ENCODE data around the gene OR2C3. TPM values are rescaled to one million over a fixed set of nuclear protein-coding genes. Genes with fewer than 3 reads are reported as not detected.
A peak's percentile ranks its signal among the peaks of the same experiment; 100 is the strongest.
"Not testable (repeated sequence)": the region's sequence is repeated elsewhere in the genome, so short reads cannot be mapped to it uniquely, and the experiment has no call there.

OR2C3 gene
- total RNA-seq, result under 0.01 TPM in 1 of 2 replicates, not detected in the other

DNA sequence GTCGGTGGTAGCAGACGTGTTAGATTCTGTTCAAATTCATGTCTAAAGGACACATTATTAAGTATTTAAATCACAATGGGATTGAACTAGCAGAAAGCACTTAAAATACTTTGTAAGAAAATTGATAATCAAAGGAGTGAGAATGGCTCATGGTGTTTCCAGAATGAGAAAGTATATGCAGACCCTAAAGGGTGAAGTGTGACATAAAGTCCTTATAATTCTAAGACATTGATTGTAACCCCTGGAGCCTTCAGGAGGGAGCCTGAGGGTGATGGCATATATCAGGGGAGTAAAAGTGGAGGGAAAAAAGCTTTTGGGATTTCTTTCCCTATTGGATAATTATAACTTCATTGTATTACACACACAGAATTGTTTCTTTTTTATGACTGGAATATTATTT is at the start of gene OR2C3:
OR2C3 (minus strand) TSS at position 101 of the 400 bp plus-strand sequence. CDS start 3,929 bp downstream, outside the sequence.
- no peak for DNase-seq (ENCODE audit: low read depth)

DNA sequence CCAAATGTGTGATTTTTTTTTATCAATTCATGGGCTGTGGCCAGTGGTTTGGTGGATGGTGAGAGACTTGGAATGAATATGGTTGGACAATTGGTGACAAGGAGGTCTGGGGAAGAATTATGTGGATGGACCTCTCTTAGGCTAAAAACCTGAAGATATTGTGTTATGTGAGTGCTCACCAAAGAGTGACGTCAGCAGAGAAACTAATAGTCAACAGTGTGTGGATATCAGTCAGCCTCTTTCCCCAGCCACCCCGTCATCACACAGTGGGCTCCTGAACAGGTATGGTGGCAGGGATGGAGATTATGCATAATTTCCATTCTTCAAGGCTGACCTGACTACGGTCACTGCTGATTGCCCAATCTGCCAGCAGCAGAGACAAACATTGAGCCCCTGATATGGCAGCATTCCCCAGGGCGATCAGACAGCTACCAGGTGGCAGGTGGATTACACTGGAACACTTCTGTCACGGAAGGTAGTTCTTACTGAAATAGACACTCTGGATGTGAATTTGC is 42.8 kb upstream of the OR2C3 start:
- DNase-seq (ENCODE audit: low read depth), result no peak

DNA sequence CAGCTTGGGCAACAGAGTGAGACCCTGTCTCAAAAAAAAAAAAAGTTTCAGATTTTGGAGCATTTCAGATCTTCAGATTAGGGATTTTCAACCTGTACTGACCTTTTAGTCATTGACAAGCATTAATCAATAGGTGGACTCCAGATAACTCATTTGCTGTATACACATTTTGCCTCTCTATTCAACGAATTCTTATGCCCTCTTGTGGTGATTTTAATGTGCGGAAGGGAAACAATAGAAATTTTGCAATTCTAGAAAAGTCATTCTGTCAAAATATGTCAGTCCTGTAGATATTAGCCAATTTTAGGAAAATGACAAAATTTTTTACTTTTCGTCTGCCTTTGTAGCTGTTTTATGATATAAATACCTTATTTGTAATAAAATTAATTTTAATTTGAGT is 40.3 kb upstream of the OR2C3 start:
- DNase-seq (ENCODE audit: low read depth), result no peak

GRCh38 chr1:247574664-247575063 is 38.4 kb upstream of the OR2C3 start:
- DNase-seq (ENCODE audit: low read depth), result no peak

DNA sequence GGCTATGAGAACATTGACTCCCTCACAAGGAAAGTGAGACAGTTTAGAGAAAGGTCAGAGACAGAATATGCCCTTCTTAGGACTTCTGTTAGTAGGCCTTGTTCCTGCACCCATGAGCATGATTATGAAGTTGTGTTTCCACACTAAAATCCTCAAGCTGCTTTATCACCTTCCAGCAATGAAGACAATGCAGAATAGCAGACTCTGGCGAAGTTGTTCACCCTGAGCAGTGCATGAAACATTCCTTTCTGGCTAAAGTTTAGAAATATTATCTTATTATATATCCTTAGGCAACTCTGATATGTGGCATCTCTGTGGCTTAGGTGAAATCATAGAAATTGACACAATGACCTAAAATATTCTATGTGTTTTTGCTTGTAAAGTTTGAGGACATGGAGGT is 38.0 kb upstream of the OR2C3 start:
- DNase-seq (ENCODE audit: low read depth), result no peak

DNA sequence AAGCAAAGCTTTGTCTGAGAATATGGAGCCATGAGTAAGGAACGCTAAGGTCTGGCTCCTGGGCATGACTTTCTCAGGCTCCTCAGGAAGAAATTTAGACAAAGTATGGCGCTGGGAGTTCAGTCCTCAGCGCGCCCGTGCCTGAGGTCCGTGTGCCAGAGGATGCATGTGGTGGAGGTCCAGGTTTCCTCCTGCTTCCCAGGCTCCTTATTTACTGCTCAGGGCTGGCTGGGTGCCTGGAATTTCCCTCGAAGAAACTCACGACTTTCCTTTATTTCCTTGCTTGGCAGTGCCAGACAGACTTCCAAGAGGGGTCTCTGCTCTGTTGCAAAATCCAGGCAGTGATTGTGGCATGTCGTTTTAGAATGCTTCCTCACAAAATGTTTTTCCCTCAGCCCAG is 26.0 kb upstream of the OR2C3 start:
- no peak for DNase-seq (ENCODE audit: low read depth)

GRCh38 chr1:247561711-247562110 is 25.5 kb upstream of the OR2C3 start:
- DNase-seq (ENCODE audit: low read depth), result no peak

DNA sequence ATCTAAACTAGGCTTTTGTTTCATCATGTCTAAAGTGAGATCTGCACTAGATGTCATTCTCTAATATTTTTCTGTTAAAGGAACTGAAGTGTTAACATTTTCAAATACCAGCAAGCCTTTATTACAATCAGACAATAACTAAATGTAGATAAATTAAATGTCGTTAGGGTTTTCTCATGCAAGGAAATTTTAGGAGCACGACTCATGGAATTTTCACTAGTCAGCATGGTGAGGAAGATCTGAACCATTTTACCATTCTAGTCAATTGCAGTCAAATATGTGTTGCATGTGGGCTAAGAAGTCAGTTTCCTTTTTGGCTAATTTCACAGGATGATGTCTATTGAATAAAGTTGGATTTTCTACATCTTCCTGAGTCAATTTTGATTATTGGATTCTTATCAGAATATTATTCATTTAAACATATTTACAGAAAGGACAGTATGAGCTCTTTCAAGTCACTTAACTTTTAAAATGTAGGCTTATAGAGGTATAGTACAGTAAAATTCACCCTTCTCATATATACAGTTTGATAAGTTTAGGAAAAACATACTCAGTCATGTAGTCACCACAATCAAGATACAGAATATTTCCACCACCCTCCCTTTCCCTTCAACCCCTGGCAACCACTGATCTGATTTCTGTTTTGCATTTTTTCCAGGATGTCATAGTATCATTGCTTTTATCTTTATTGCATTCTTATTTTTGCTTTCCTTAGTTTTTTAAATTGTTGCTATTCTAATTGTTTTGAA is 21.9 kb upstream of the OR2C3 start:
- no peak for DNase-seq (ENCODE audit: low read depth)

DNA sequence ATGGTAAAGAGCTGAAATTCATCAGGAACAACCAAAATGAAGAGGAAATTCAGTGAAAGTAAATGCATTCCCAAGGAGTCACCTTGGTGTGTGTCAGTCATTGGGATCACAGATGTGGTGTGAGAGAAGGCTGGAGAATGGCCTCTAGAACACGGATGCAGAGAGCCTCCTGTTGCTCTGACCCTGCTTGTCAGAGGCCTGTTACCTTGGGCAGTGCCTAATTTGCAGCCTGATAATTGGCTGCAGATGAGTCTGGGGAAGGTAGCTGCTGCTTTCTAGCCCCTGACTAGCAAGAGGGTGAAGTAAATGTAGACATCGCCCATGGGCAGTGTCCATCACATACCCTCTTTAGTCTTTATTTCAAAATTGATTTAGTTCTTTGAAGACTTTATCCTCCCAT is 16.0 kb upstream of the OR2C3 start:
- no peak for DNase-seq (ENCODE audit: low read depth)

GRCh38 chr1:247551721-247552120 is 15.5 kb upstream of the OR2C3 start:
- DNase-seq (ENCODE audit: low read depth), result no peak

GRCh38 chr1:247548769-247549182 is 12.5 kb upstream of the OR2C3 start, which contains the start of gene GCSAML:
GCSAML (plus strand) TSS chr1:247549134; CDS start chr1:247549192, 58 bp downstream.
- DNase-seq (ENCODE audit: low read depth), result no peak

DNA sequence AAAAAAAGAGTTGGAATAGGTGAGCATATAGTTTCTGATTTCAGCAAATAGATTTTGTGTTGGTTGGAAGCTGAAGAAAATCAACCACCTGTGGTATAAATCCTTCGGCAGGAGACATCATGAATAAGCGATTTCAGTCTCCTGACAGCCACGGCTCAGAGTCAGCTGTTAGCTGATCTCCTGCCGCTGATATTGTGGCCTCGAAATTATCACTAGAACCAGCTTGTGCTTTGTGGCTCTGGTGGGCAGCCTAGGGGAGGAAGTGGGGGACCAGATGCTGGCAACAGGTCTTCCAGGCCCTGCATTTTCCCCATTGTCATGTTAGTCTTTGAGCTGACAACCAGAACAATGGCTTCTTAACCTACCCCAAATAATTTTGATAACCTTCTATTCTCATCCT is 11.9 kb upstream of the OR2C3 start:
- DNase-seq (ENCODE audit: low read depth), result no peak

DNA sequence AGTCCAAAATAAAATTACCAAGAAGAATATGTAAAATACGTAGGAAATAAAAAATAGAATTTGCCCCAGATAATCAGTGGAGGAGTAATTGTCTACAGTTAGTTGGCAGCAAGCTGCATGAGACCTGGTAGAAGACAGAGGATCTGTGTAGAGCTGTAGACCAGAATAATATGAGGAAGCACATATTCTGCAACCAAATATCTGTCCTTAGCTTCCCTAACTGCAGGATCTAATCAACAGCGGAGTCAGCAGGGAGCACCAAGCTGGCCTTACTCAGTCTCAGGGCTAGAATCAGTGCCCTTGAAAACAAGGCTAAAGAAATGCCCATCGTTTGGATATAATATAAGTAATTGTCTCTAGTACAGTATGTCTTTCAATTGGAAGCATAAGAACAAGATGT is 6.6 kb upstream of the OR2C3 start:
- no peak for DNase-seq (ENCODE audit: low read depth)

GRCh38 chr1:247540581-247540980 is 4.3 kb upstream of the OR2C3 start:
- no peak for DNase-seq (ENCODE audit: low read depth)

GRCh38 chr1:247539215-247539614 is 3.0 kb upstream of the OR2C3 start:
- no peak for DNase-seq (ENCODE audit: low read depth)

DNA sequence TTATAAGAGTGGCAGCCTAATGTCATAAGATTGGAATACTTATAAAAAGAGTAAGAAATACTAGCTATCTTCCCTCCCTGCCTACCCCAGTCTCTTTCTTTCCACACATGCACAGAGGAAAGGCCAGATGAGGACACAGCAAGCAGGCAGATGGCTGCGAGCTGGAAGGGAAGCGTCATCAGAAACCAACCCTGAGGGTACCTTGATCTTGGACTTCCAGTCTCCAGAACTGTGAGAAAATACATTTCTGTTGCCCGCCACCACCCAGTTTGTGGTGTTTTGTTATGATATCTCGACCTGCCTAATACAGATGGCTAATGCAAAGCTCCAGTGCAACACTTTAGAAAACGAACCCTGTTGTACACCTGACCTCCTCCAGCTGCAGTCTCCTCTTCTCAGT is 2.3 kb upstream of the OR2C3 start:
- DNase-seq (ENCODE audit: low read depth), result no peak

GRCh38 chr1:247535402-247535801 is 838 bp downstream of the OR2C3 start:
- no peak for DNase-seq (ENCODE audit: low read depth)

GRCh38 chr1:247531937-247532336 is 4.3 kb downstream of the OR2C3 start:
- no peak for DNase-seq (ENCODE audit: low read depth)

- DNase-seq (ENCODE audit: low read depth), result no peak
Observed at GRCh38 chr1:247530785-247531184, 5.5 kb downstream of the OR2C3 start.

DNA sequence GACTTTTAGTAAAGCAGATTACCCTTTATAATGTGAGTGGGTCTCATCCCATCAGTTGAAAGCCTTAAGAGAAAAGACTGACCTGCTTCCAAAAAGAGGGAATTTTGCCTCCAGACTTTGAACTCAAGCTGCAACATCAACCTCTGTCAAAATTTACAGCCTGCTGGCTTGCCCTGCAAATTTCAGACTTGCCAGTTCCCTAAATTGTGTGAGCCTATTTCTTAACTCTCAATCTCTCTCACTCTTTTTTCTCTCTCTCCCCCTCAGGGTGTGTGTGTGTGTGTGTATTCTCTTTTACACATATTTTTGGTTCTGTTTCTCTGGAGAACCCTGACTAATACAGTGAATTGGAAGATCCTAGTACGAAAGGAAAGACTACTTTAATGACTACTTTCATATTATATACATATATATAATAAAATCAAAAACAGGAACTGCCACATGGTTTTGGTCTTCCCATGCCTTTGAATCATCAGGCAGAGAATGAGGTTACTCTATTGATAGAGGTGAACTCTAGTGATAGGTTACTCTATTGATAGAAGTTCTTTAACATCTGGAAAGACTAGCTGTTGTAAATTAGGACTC is 6.4 kb downstream of the OR2C3 start:
- DNase-seq (ENCODE audit: low read depth), result no peak

DNA sequence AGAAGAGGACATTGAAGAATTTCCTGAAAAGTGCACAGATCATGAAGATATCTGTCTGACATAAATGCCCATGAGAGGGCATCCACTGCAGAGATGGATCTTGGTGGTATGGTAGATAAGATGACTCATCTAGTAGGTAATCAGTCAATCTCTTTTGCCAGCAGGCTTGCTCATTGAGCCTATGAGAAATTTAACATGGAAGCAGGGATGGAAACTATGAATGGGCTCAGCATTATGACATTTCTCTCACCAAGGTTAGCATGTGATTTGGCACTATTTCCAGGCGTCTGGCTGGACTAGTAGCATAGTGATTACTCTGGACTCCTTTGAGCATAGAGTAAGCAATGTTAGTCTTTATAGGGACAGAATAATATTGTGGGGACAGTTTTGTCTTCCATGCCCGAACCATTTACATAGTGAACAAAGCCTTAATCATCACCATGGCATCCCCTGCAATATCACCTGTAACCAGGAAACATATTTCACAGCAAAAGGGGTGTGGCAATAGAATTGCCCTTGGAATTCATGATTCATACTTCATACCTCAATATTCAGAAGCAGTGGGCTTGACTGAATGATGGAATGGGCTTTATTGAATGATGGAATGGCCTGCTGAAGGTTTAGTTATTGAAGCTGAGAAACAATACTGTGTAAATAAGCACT is 7.3 kb downstream of the OR2C3 start:
- DNase-seq (ENCODE audit: low read depth), result peak; percentile 2

- DNase-seq (ENCODE audit: low read depth), result not testable (repeated sequence)
Observed at GRCh38 chr1:247521886-247522285, 14.4 kb downstream of the OR2C3 start.

DNA sequence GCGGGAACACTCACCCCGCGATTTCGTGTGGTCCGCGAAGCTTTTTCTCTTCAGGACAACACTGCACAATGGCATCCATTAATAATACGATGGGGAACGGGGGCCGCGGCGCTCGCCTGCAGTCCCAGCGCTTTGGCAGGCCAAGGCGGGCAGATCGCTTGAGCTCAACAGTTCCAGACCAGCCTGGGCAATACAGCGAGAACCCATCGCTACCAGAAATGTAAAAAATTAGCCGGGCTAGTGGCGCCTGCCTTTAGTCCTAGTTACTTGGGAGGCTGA is 17.7 kb downstream of the OR2C3 start:
- no peak for DNase-seq (ENCODE audit: low read depth)

Data from renal cortical epithelial cell (primary cell).